Mesenchymal stem cell (in vitro differentiated cells and primary cell): ENCODE results near the gene HECTD4.
A peak's percentile ranks its signal among the peaks of the same experiment; 100 is the strongest.

Source experiments
- DNase-seq: peaks from one replicate; pipeline ENCODE4 v3.0.0-alpha.2; 2013
- H2AFZ ChIP-seq: one replicate; pipeline ENCODE4 v1.6.1; 2013; ENCODE audit warnings: low read depth, mild to moderate bottlenecking, control low read depth, inconsistent platforms, low read length, moderate library complexity
- H2AK5ac ChIP-seq: 2 replicates; pipeline ENCODE4 v1.6.1; 2013; ENCODE audit warnings: low read length, moderate library complexity, mild to moderate bottlenecking, inconsistent platforms; ENCODE audit not compliant: severe bottlenecking
- H2BK120ac ChIP-seq: one replicate; pipeline ENCODE4 v1.6.1; 2013; ENCODE audit warnings: low read depth, mild to moderate bottlenecking, inconsistent platforms, low read length, moderate library complexity
- H2BK12ac ChIP-seq, 2 experiments: one replicate each; pipeline ENCODE4 v1.6.1; 2013; ENCODE audit warnings: inconsistent platforms in 2 of 2, low read length in 2 of 2, mild to moderate bottlenecking in 2 of 2, moderate library complexity in 2 of 2, control low read depth in 1 of 2
- H2BK15ac ChIP-seq: one replicate; pipeline ENCODE4 v1.6.1; 2013; ENCODE audit warnings: mild to moderate bottlenecking, low read depth, inconsistent platforms; ENCODE audit not compliant: poor library complexity, severe bottlenecking
- H2BK5ac ChIP-seq: 2 replicates; pipeline ENCODE4 v1.6.1; 2013; ENCODE audit warnings: low read depth, mild to moderate bottlenecking, low read length, control low read depth, inconsistent platforms; ENCODE audit not compliant: poor library complexity, severe bottlenecking
- H3K14ac ChIP-seq, 2 experiments: one replicate each; pipeline ENCODE4 v1.6.1; 2013; ENCODE audit warnings: inconsistent platforms in 2 of 2, low read length in 2 of 2, control low read depth in 1 of 2, mild to moderate bottlenecking in 1 of 2, moderate library complexity in 1 of 2
- H3K18ac ChIP-seq, 2 experiments: one replicate each; pipeline ENCODE4 v1.6.1; 2013; ENCODE audit warnings: inconsistent platforms in 2 of 2, low read length in 2 of 2, control low read depth in 1 of 2, low read depth in 1 of 2, mild to moderate bottlenecking in 1 of 2
- H3K23ac ChIP-seq, 2 experiments: one replicate each; pipeline ENCODE4 v1.6.1; 2013; ENCODE audit warnings: inconsistent platforms in 2 of 2, low read length in 2 of 2, mild to moderate bottlenecking in 2 of 2, moderate library complexity in 2 of 2, control low read depth in 1 of 2
- H3K27ac ChIP-seq: 2 replicates; pipeline ENCODE4 v1.5.1; 2013; ENCODE audit warnings: mild to moderate bottlenecking, moderate library complexity, low read length, control low read depth, inconsistent platforms; ENCODE audit not compliant: poor library complexity, severe bottlenecking
- H3K27me3 ChIP-seq, 2 experiments: 2 replicates each; pipeline versions ENCODE4 v1.6.1 to v1.7.0; 2013; ENCODE audit warnings: low read length in 2 of 2, mild to moderate bottlenecking in 2 of 2, moderate library complexity in 2 of 2, control low read depth in 1 of 2, inconsistent platforms in 1 of 2; ENCODE audit not compliant: control insufficient read depth in 1 of 2, insufficient read depth in 1 of 2
- H3K36me3 ChIP-seq, 2 experiments: 2 replicates each; pipeline versions ENCODE4 v1.6.1 to v1.7.0; 2013; ENCODE audit warnings: low read length in 2 of 2, control low read depth in 1 of 2, inconsistent platforms in 1 of 2, low read depth in 1 of 2, mild to moderate bottlenecking in 1 of 2; ENCODE audit not compliant: insufficient read depth in 2 of 2, control insufficient read depth in 1 of 2
- H3K4ac ChIP-seq, 2 experiments: one replicate each; pipeline ENCODE4 v1.6.1; 2013; ENCODE audit warnings: inconsistent platforms in 2 of 2, low read length in 2 of 2, mild to moderate bottlenecking in 2 of 2, moderate library complexity in 2 of 2, control low read depth in 1 of 2, low read depth in 1 of 2
- H3K4me1 ChIP-seq: 2 replicates; pipeline ENCODE4 v1.6.1; 2013; ENCODE audit warnings: low read depth, low read length, control low read depth; ENCODE audit not compliant: control insufficient read depth, insufficient read depth
- H3K4me2 ChIP-seq: 2 replicates; pipeline ENCODE4 v1.6.1; 2013; ENCODE audit warnings: low read length, mild to moderate bottlenecking, inconsistent platforms; ENCODE audit not compliant: poor library complexity, severe bottlenecking
- H3K4me3 ChIP-seq, 2 experiments: 2 replicates each; pipeline versions ENCODE4 v1.5.1 to v1.7.0; 2013; ENCODE audit warnings: low read length in 2 of 2, mild to moderate bottlenecking in 2 of 2, control low read depth in 1 of 2, low read depth in 1 of 2; ENCODE audit not compliant: insufficient read depth in 1 of 2
- H3K79me1 ChIP-seq: replicated peaks from 2 replicates; pipeline ENCODE4 v1.6.1; 2013; ENCODE audit warnings: mild to moderate bottlenecking, control low read depth, low read length, inconsistent platforms; ENCODE audit not compliant: poor library complexity, severe bottlenecking
- H3K9ac ChIP-seq: 2 replicates; pipeline ENCODE4 v1.7.0; 2013; ENCODE audit warnings: mild to moderate bottlenecking, low read length, moderate library complexity
- H3K9me3 ChIP-seq: 2 replicates; pipeline ENCODE4 v1.7.0; 2013; ENCODE audit warnings: mild to moderate bottlenecking, low read length; ENCODE audit not compliant: control insufficient read depth
- H4K8ac ChIP-seq: one replicate; pipeline ENCODE4 v1.6.1; 2013; ENCODE audit warnings: inconsistent platforms, mild to moderate bottlenecking, low read length, moderate library complexity
- H4K91ac ChIP-seq: one replicate; pipeline ENCODE4 v1.6.1; 2013; ENCODE audit warnings: mild to moderate bottlenecking, low read length, inconsistent platforms
- WGBS: methylation state at CpG from one replicate; pipeline ENCODE4 v1.1.7; 2013; ENCODE audit warnings: mixed read lengths; 5-methylcytosine and 5-hydroxymethylcytosine counted together

HECTD4 gene

GRCh38 chr12:112370868-112371510 lies 11.2 kb downstream of the HECTD4 start:
- Histone ChIP-seq H3K27me3 (no peaks in the 10 kb centered on the region), H2BK15ac (no peak overlapping the region), H2BK5ac (no peak overlapping the region), H3K23ac (no peak overlapping the region), H2AK5ac (no peak overlapping the region), H2BK120ac (no peak overlapping the region), H3K4me2 (no peak overlapping the region), H3K79me1 (peaks cover 14% of the 10 kb centered on the region), H3K9ac (no peak overlapping the region), H3K9me3 (no peaks in the 10 kb centered on the region), H2BK12ac (no peak overlapping the region), H3K18ac (no peak overlapping the region), H3K4me1 (no peaks in the 10 kb centered on the region), H4K91ac (no peak overlapping the region), H2AFZ (no peak overlapping the region), H3K27ac (no peak overlapping the region), H3K4ac (no peak overlapping the region), H3K14ac (no peak overlapping the region), H3K36me3 (no peaks in the 10 kb centered on the region), H4K8ac (no peak overlapping the region), H3K4me3 (no peak overlapping the region)
- no peak for DNase-seq
- WGBS: 96% methylated on average over 6 of the region's 8 CpGs

GRCh38 chr12:112370199-112370598 lies 12.0 kb downstream of the HECTD4 start:
- H2BK15ac ChIP-seq: no peak overlapping the region
- H3K4me1 ChIP-seq: no peaks in the 10 kb centered on the region
- H3K23ac ChIP-seq: no peak overlapping the region
- no peaks in the 10 kb centered on the region for H3K27me3 ChIP-seq
- no peak overlapping the region for H3K9ac ChIP-seq
- no peak overlapping the region for H4K8ac ChIP-seq
- no peak overlapping the region for H3K4ac ChIP-seq
- no peak overlapping the region for H4K91ac ChIP-seq
- H3K9me3 ChIP-seq: no peaks in the 10 kb centered on the region
- no peak overlapping the region for H2AFZ ChIP-seq
- no peak overlapping the region for H3K4me2 ChIP-seq
- H2BK12ac ChIP-seq: no peak overlapping the region
- no peak overlapping the region for H3K27ac ChIP-seq
- peaks cover 13% of the 10 kb centered on the region for H3K79me1 ChIP-seq
- DNase-seq: peak; percentile 33
- no peak overlapping the region for H2BK120ac ChIP-seq
- no peak overlapping the region for H2AK5ac ChIP-seq
- no peaks in the 10 kb centered on the region for H3K36me3 ChIP-seq
- no CpG with 5 or more reads among the region's 1 CpG for WGBS
- H2BK5ac ChIP-seq: no peak overlapping the region
- H3K4me3 ChIP-seq: no peak overlapping the region
- H3K14ac ChIP-seq: no peak overlapping the region
- no peak overlapping the region for H3K18ac ChIP-seq

GRCh38 chr12:112368856-112369255 lies 13.4 kb downstream of the HECTD4 start:
- Histone ChIP-seq H2AK5ac (no peak overlapping the region), H3K9me3 (no peaks in the 10 kb centered on the region), H2BK5ac (no peak overlapping the region), H2BK15ac (no peak overlapping the region), H3K4me1 (peaks cover 2% of the 10 kb centered on the region), H3K9ac (no peak overlapping the region), H2AFZ (no peak overlapping the region), H4K91ac (no peak overlapping the region), H3K36me3 (no peaks in the 10 kb centered on the region), H3K4ac (no peak overlapping the region), H4K8ac (no peak overlapping the region), H3K23ac (no peak overlapping the region), H2BK120ac (no peak overlapping the region), H3K14ac (no peak overlapping the region), H3K27me3 (no peaks in the 10 kb centered on the region), H3K27ac (no peak overlapping the region), H3K18ac (no peak overlapping the region), H3K4me2 (no peak overlapping the region), H2BK12ac (no peak overlapping the region), H3K4me3 (no peak overlapping the region), H3K79me1 (peaks cover 14% of the 10 kb centered on the region)
- DNase-seq: no peak
- 88% methylated on average over 6 of the region's 6 CpGs for WGBS

- Histone ChIP-seq H3K79me1 (peaks cover 16% of the 10 kb centered on the region), H3K9me3 (no peaks in the 10 kb centered on the region), H3K23ac (no peak overlapping the region), H3K4ac (no peak overlapping the region), H3K18ac (no peak overlapping the region), H3K4me1 (peaks cover 2% of the 10 kb centered on the region), H2AFZ (no peak overlapping the region), H3K27ac (no peak overlapping the region), H4K8ac (no peak overlapping the region), H3K36me3 (no peaks in the 10 kb centered on the region), H2BK12ac (no peak overlapping the region), H2AK5ac (no peak overlapping the region), H2BK120ac (no peak overlapping the region), H3K27me3 (no peaks in the 10 kb centered on the region), H3K4me3 (no peak overlapping the region), H2BK15ac (no peak overlapping the region), H3K9ac (no peak overlapping the region), H3K14ac (no peak overlapping the region), H2BK5ac (no peak overlapping the region), H4K91ac (no peak overlapping the region), H3K4me2 (no peak overlapping the region)
- 89% methylated on average over 3 of the region's 3 CpGs for WGBS
- DNase-seq: no peak
Measured at GRCh38 chr12:112367965-112368364, 14.3 kb downstream of the HECTD4 start.
